OCI-LY3 (cell line): Measurements from ENCODE around the gene HGS.

Experiments used
- H2AFZ ChIP-seq: fragments of 200-600, 300-600 bp; shearing (Covaris generic); 2 replicates; pipeline ENCODE4 v1.6.0; 2014; ENCODE audit warnings: antibody characterized with exemption, low read depth, low read length
- H3K27ac ChIP-seq: fragments of 200-600, 300-600 bp; sonication (generic); 2 replicates; pipeline ENCODE4 v1.5.1; 2014; ENCODE audit warnings: mild to moderate bottlenecking, low read length, moderate library complexity, mixed read lengths
- H3K27me3 ChIP-seq: fragments of 200-600, 300-600 bp; sonication (generic); 2 replicates; pipeline ENCODE4 v1.6.1; 2014; ENCODE audit warnings: low read depth, low read length, mixed read lengths
- H3K36me3 ChIP-seq: fragments of 200-600, 300-600 bp; sonication (generic); replicated peaks from 2 replicates; pipeline ENCODE3; 2014; ENCODE audit warnings: low read depth, low read length, mixed read lengths
- H3K4me1 ChIP-seq: fragments of 300-600, 200-600 bp; sonication (generic); 2 replicates; pipeline ENCODE4 v1.6.1; 2014; ENCODE audit warnings: low read length, mixed read lengths
- H3K4me2 ChIP-seq: fragments of 200-600, 300-600 bp; sonication (generic); 2 replicates; pipeline ENCODE4 v1.6.1; 2014; ENCODE audit warnings: low read length, mixed read lengths
- H3K4me3 ChIP-seq: fragments of 300-600, 200-600 bp; sonication (generic); 2 replicates; pipeline ENCODE4 v1.5.1; 2014; ENCODE audit warnings: antibody characterized with exemption, mild to moderate bottlenecking, low read length, moderate library complexity
- H3K79me2 ChIP-seq: fragments of 300-600, 200-600 bp; shearing (Covaris generic); 2 replicates; pipeline ENCODE4 v1.6.1; 2014; ENCODE audit warnings: mild to moderate bottlenecking, low read length, mixed read lengths
- H3K9ac ChIP-seq: fragments of 300-600, 200-600 bp; shearing (Covaris generic); 2 replicates; pipeline ENCODE4 v1.6.0; 2014; ENCODE audit warnings: mild to moderate bottlenecking, low read length, moderate library complexity
- H3K9me3 ChIP-seq: fragments of 200-600, 300-600 bp; shearing (Covaris generic); 2 replicates; pipeline ENCODE4 v1.6.1; 2014; ENCODE audit warnings: low read length, mixed read lengths; ENCODE audit not compliant: insufficient read depth
- H4K20me1 ChIP-seq: fragments of 200-600, 300-600 bp; sonication (generic); 2 replicates; pipeline ENCODE4 v1.6.1; 2016; ENCODE audit warnings: low read length, mixed read lengths; ENCODE audit not compliant: insufficient read depth
- CTCF ChIP-seq: fragments of 200-600, 300-600 bp; sonication (generic); IDR thresholded peaks from 2 replicates; pipeline ENCODE4 v1.5.1; 2014; ENCODE audit warnings: antibody characterized with exemption, low read length, low read depth
- EZH2phosphoT487 ChIP-seq: fragments of 200-600 bp; shearing (Covaris generic); IDR thresholded peaks from 2 replicates; pipeline ENCODE4 v1.6.1; 2018; ENCODE audit warnings: antibody characterized with exemption, mixed run types, low read depth

HGS gene

GRCh38 chr17:81644496-81644895, 39.3 kb upstream of the HGS start:
- Histone ChIP-seq H3K4me1 (no peaks in the 10 kb centered on the region), H3K4me3 (no peak overlapping the region), H3K9ac (no peak overlapping the region), H3K4me2 (no peak overlapping the region), H3K79me2 (no peaks in the 10 kb centered on the region), H3K9me3 (no peaks in the 10 kb centered on the region), H4K20me1 (no peaks in the 10 kb centered on the region), H3K36me3 (no peaks in the 10 kb centered on the region), H3K27me3 (no peaks in the 10 kb centered on the region), H2AFZ (no peak overlapping the region), H3K27ac (no peak overlapping the region)
- TF ChIP-seq EZH2phosphoT487 (no peak), CTCF (no peak)

- no peaks in the 10 kb centered on the region for H3K4me1 ChIP-seq
- H3K9ac ChIP-seq, result no peak overlapping the region
Observed at GRCh38 chr17:81644976-81645952, 38.5 kb upstream of the HGS start.

GRCh38 chr17:81646869-81647600, 36.8 kb upstream of the HGS start:
- Histone ChIP-seq H3K4me2 (no peak overlapping the region), H3K9ac (no peak overlapping the region), H4K20me1 (no peaks in the 10 kb centered on the region)

More at GRCh38 chr17:81644976-81645952, 38.5 kb upstream of the HGS start:
- Histone ChIP-seq H3K4me2 (no peak overlapping the region), H3K27me3 (no peaks in the 10 kb centered on the region), H3K4me3 (no peak overlapping the region), H3K36me3 (no peaks in the 10 kb centered on the region), H3K9me3 (no peaks in the 10 kb centered on the region), H3K79me2 (no peaks in the 10 kb centered on the region), H2AFZ (no peak overlapping the region), H4K20me1 (no peaks in the 10 kb centered on the region), H3K27ac (no peak overlapping the region)
- TF ChIP-seq EZH2phosphoT487, result no peak

GRCh38 chr17:81647640-81648012, 36.2 kb upstream of the HGS start:
- H3K4me3 ChIP-seq, result no peak overlapping the region
- no peak overlapping the region for H3K9ac ChIP-seq
- no peak overlapping the region for H2AFZ ChIP-seq
- no peaks in the 10 kb centered on the region for H3K36me3 ChIP-seq
- H4K20me1 ChIP-seq, result no peaks in the 10 kb centered on the region
- TF ChIP-seq CTCF (no peak), EZH2phosphoT487 (no peak)
- H3K4me1 ChIP-seq, result no peaks in the 10 kb centered on the region
- H3K27me3 ChIP-seq, result no peaks in the 10 kb centered on the region
- H3K9me3 ChIP-seq, result no peaks in the 10 kb centered on the region
- H3K79me2 ChIP-seq, result no peaks in the 10 kb centered on the region
- H3K27ac ChIP-seq, result no peak overlapping the region
- H3K4me2 ChIP-seq, result no peak overlapping the region

More at GRCh38 chr17:81646869-81647600, 36.8 kb upstream of the HGS start:
- no peaks in the 10 kb centered on the region for H3K4me1 ChIP-seq
- H3K79me2 ChIP-seq, result no peaks in the 10 kb centered on the region
- TF ChIP-seq EZH2phosphoT487 (no peak), CTCF (no peak)
- no peak overlapping the region for H3K4me3 ChIP-seq
- H3K9me3 ChIP-seq, result no peaks in the 10 kb centered on the region
- H3K36me3 ChIP-seq, result no peaks in the 10 kb centered on the region
- H3K27me3 ChIP-seq, result no peaks in the 10 kb centered on the region
- no peak overlapping the region for H2AFZ ChIP-seq
- no peak overlapping the region for H3K27ac ChIP-seq
